Testis (tissue), 2 donors: Measurements from ENCODE around the gene RAB3B.

Experiments
- POLR2A ChIP-seq: fragments of 450-650 bp; IDR thresholded peaks from one replicate; pipeline ENCODE4 v1.6.1; 2017; ENCODE audit warnings: antibody characterized with exemption, mild to moderate bottlenecking, moderate library complexity
- TF ChIP-seq, protein P1 (sequence below), 3 experiments: fragments of 450-650 bp in 2 of 3; fragments of 200-600 bp in 1 of 3; sonication (generic) in 1 of 3; IDR thresholded peaks; one replicate each; pipeline ENCODE4 v1.5.1; 2016 to 2019; ENCODE audit warnings: antibody characterized with exemption in 3 of 3, mild to moderate bottlenecking in 2 of 3, moderate library complexity in 1 of 3

DNA sequence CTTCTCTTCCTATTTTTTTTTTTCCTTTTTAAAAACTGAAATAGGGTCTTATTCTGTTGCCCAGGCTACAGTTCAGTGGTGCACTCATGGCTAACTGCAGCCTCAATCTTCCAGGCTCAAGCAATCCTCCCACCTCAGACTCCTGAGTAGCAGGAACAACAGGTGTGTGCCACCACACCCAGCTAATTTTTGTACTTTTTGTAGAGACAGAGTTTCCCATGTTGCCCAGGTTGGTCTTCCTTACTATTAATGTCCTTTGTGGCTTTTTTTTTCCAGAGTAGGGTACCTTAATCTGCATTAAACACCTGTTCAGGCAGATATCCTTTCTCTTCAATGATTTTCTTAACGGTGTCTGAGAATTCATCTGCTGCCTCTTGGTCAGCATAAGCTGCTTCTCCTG lies 47.4 kb upstream of the RAB3B start:
- TF ChIP-seq, protein P1, sequence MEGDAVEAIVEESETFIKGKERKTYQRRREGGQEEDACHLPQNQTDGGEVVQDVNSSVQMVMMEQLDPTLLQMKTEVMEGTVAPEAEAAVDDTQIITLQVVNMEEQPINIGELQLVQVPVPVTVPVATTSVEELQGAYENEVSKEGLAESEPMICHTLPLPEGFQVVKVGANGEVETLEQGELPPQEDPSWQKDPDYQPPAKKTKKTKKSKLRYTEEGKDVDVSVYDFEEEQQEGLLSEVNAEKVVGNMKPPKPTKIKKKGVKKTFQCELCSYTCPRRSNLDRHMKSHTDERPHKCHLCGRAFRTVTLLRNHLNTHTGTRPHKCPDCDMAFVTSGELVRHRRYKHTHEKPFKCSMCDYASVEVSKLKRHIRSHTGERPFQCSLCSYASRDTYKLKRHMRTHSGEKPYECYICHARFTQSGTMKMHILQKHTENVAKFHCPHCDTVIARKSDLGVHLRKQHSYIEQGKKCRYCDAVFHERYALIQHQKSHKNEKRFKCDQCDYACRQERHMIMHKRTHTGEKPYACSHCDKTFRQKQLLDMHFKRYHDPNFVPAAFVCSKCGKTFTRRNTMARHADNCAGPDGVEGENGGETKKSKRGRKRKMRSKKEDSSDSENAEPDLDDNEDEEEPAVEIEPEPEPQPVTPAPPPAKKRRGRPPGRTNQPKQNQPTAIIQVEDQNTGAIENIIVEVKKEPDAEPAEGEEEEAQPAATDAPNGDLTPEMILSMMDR (IDR thresholded peaks at IDR 0.05), result no peak
- TF ChIP-seq POLR2A, result no peak
